B cell (primary cell): ENCODE data around the gene MYRIP. TPM values are rescaled to one million over a fixed set of nuclear protein-coding genes. Genes with fewer than 3 reads are reported as not detected.

Source experiments
- ATAC-seq: fragments of 200-7000 bp; cut with Tn5 transposase; one replicate; pipeline ENCODE4 v1.10.0; 2021; ENCODE audit warnings: low read depth, mild to moderate bottlenecking, moderate number of reproducible peaks, moderate library complexity
- CTCF ChIA-PET: fragments of 350-600 bp; sonication (Branson Sonifier 250); formaldehyde crosslinking; loops from one replicate; lab custom pipeline; 2021; ENCODE audit warnings: antibody characterized with exemption, inconsistent platforms; lab: Charles Lee
- POLR2A ChIA-PET: fragments of 350-600 bp; sonication (Branson Sonifier 250); formaldehyde crosslinking; loops from one replicate; lab custom pipeline; 2021; ENCODE audit warnings: antibody characterized with exemption; lab: Charles Lee
- DNase-seq: peaks from one replicate; pipeline ENCODE4 v3.0.0; 2013
- H2AFZ ChIP-seq: 2 replicates; pipeline ENCODE4 v1.6.1; 2012; ENCODE audit warnings: mild to moderate bottlenecking, low read depth, low read length; ENCODE audit not compliant: insufficient read depth, poor library complexity, severe bottlenecking
- H3K27ac ChIP-seq, 2 donors: 1 replicate in 1 of 2; 2 replicates in 1 of 2; pipeline ENCODE4 v1.5.1; 2012 to 2013; ENCODE audit warnings: low read length in 2 of 2, mild to moderate bottlenecking in 2 of 2, moderate library complexity in 1 of 2
- H3K27me3 ChIP-seq, 4 experiments: fragments of 200-600 bp in 1 of 4; sonication (generic) in 1 of 4; replicated peaks in 1 of 4; 1 replicate in 2 of 4; 2 replicates in 2 of 4; pipeline versions ENCODE4 v1.6.1 to v1.7.0; 2013 to 2016; ENCODE audit warnings: low read length in 3 of 4, mild to moderate bottlenecking in 2 of 4, mixed read lengths in 1 of 4, moderate library complexity in 1 of 4; ENCODE audit not compliant: insufficient read depth in 4 of 4, control insufficient read depth in 3 of 4; ENCODE audit errors: control extremely low read depth in 1 of 4
- H3K36me3 ChIP-seq, 2 experiments: replicated peaks in 1 of 2; 1 replicate in 1 of 2; 2 replicates in 1 of 2; pipeline versions ENCODE4 v1.6.1 to v1.7.1; 2013; ENCODE audit warnings: low read length in 1 of 2; ENCODE audit not compliant: insufficient read depth in 2 of 2, control insufficient read depth in 1 of 2; ENCODE audit errors: control extremely low read depth in 1 of 2, extremely low read depth in 1 of 2
- H3K4me1 ChIP-seq, 2 donors: fragments of 200-600 bp in 1 of 2; sonication (generic) in 1 of 2; 1 replicate in 1 of 2; 2 replicates in 1 of 2; pipeline versions ENCODE4 v1.5.1 to v1.6.1; 2013 to 2017; ENCODE audit warnings: low read length in 2 of 2; ENCODE audit not compliant: control insufficient read depth in 2 of 2, insufficient read depth in 2 of 2
- H3K4me2 ChIP-seq: replicated peaks from 2 replicates; pipeline ENCODE3; 2012; ENCODE audit warnings: mild to moderate bottlenecking, low read depth, low read length; ENCODE audit not compliant: poor library complexity, severe bottlenecking
- H3K4me3 ChIP-seq, 5 experiments: fragments of 200-600 bp in 1 of 5; sonication (generic) in 1 of 5; 1 replicate in 3 of 5; 2 replicates in 2 of 5; pipeline versions ENCODE4 v1.5.1 to v1.7.0; 2011 to 2016; ENCODE audit warnings: low read length in 4 of 5, mild to moderate bottlenecking in 4 of 5, low read depth in 2 of 5, control low read depth in 1 of 5, moderate library complexity in 1 of 5; ENCODE audit not compliant: insufficient read depth in 1 of 5; ENCODE audit errors: control extremely low read depth in 1 of 5, extremely low read depth in 1 of 5
- H3K79me2 ChIP-seq: fragments of 200-600 bp; sonication (generic); one replicate; pipeline ENCODE4 v1.6.0; 2016; ENCODE audit warnings: low read length; ENCODE audit not compliant: control insufficient read depth, insufficient read depth
- H3K9ac ChIP-seq: fragments of 200-600 bp; sonication (generic); 2 replicates; pipeline ENCODE4 v1.6.1; 2017; ENCODE audit warnings: mild to moderate bottlenecking, low read length, moderate library complexity
- H3K9me3 ChIP-seq, 3 donors: one replicate each; pipeline versions ENCODE4 v1.6.1 to v1.7.1; 2013; ENCODE audit warnings: low read length in 2 of 3; ENCODE audit not compliant: control insufficient read depth in 2 of 3, insufficient read depth in 1 of 3; ENCODE audit errors: control extremely low read depth in 1 of 3
- H4K20me1 ChIP-seq: 2 replicates; pipeline ENCODE4 v1.6.0; 2012; ENCODE audit warnings: mild to moderate bottlenecking, low read length; ENCODE audit not compliant: insufficient read depth, control insufficient read depth, poor library complexity, severe bottlenecking
- H3K27ac Mint-ChIP-seq: one replicate; pipeline ENCODE4 v1.8.0; 2021; ENCODE audit warnings: mixed read lengths
- H3K27me3 Mint-ChIP-seq: one replicate; pipeline ENCODE4 v1.8.0; 2021; ENCODE audit warnings: mixed read lengths
- H3K4me1 Mint-ChIP-seq: one replicate; pipeline ENCODE4 v1.8.0; 2021; ENCODE audit warnings: mixed read lengths
- H3K4me3 Mint-ChIP-seq: one replicate; pipeline ENCODE4 v1.8.0; 2021; ENCODE audit warnings: mixed read lengths
- H3K9me3 Mint-ChIP-seq: one replicate; pipeline ENCODE4 v1.8.0; 2022; ENCODE audit warnings: mixed read lengths; ENCODE audit not compliant: insufficient read depth
- EZH2 ChIP-seq: IDR thresholded peaks from 2 replicates; pipeline ENCODE4 v1.6.1; 2012; ENCODE audit warnings: borderline replicate concordance, low read depth, mild to moderate bottlenecking, moderate library complexity, low read length; ENCODE audit not compliant: insufficient read depth, poor library complexity, severe bottlenecking
- WGBS: methylation state at CpG from one replicate; pipeline ENCODE4 v1.1.5; 2013; ENCODE audit warnings: missing lambda C conversion rate; ENCODE audit not compliant: insufficient coverage; 5-methylcytosine and 5-hydroxymethylcytosine counted together
- intact Hi-C: fragments of 100-400 bp; cut with micrococcal nuclease; formaldehyde crosslinking; loops from one replicate; pipeline ENCODE4 v1.10.0; 2022
- polyA plus RNA-seq: library from polyadenylated mRNA; depleted of rRNA; stranded (reverse); fragments of >200 nt; gene quantifications from 2 replicates; pipeline ENCODE4 v1.2.3, GENCODE V29; 2012
- total RNA-seq, 2 donors: library from RNA; stranded (reverse); fragments of 120-200 nt in 1 of 2; gene quantifications; 1 replicate in 1 of 2; 2 replicates in 1 of 2; pipeline versions ENCODE4 v1.2.3 to v1.2.4, GENCODE V29; 2013 to 2022
- TF ChIP-seq, protein P1 (sequence below): fragments of 200-600 bp; IDR thresholded peaks from one replicate; pipeline ENCODE4 v1.8.0; 2022; ENCODE audit warnings: antibody characterized with exemption, mild to moderate bottlenecking

MYRIP gene
- total and polyA plus RNA-seq, 2 donors (not counting 1 experiment from before 2014, with no cell fraction given): 0.03 to 0.10 TPM

DNA sequence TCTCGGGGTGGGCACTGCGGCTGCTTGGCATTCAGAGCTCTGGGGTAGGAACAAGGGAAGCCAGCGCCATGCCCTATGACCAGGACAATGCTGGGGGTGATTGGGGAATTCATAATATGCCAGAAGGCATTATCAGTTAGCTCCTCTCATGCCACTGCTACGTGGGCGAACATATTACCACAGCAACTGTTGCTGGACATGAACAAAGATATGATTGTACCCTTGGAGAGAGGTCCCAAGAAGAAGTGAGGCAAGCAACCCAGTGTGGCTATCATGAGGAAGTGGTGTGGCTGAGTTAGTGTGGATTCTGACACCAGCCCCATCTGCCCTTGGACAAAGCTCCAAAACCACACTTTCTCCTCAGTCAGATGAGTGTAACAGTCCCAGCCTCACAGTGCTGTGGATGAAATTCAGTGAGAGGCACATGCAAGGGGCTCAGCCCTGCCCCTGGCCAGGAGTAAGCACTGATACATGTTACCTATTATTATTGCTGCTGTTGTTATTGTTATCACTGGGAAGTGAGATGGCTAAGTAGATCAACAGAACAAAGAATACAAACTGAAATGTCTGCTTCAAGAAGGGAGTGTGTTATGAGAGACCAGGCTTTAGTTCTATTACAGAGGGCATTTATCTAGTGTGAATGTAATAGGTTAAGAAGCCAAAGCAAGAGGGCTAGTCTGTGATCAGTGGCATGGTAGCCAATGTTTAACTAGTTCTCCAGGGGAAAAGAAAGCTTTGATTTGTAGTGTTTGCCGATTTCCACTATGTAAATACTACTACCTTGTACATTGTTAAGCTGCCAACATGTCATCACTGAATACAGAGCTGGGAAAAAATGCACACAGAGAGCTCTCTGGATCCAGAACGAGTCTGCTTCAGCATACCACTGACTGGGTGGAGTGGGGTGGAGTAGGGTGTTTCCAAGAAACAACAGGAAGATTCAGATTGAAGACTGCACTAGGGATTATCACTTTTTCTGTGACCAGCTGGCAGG is 277.8 kb downstream of the MYRIP start:
- Histone ChIP-seq H3K27me3 (no peaks in the 10 kb centered on the region), H3K4me1 (no peaks in the 10 kb centered on the region), H4K20me1 (no peaks in the 10 kb centered on the region), H3K4me2 (no peak overlapping the region), H3K36me3 (no peaks in the 10 kb centered on the region), H2AFZ (no peak overlapping the region), H3K4me3 (no peak overlapping the region), H3K9ac (no peak overlapping the region), H3K79me2 (no peaks in the 10 kb centered on the region), H3K27ac (no peak overlapping the region), H3K9me3 (no peaks in the 10 kb centered on the region)
- peaks cover 3% of the 10 kb centered on the region for H3K27me3 Mint-ChIP-seq
- ATAC-seq (no peak), DNase-seq (no peak)
- ChIA-PET POLR2A (no interaction called here), CTCF (no interaction called here)
- 87% methylated on average over 5 of the region's 7 CpGs for WGBS
- intact Hi-C loops: no loop called here
- no peak overlapping the region for H3K27ac Mint-ChIP-seq
- no peaks in the 10 kb centered on the region for H3K4me1 Mint-ChIP-seq
- no peak for TF ChIP-seq EZH2
- TF ChIP-seq, protein P1, sequence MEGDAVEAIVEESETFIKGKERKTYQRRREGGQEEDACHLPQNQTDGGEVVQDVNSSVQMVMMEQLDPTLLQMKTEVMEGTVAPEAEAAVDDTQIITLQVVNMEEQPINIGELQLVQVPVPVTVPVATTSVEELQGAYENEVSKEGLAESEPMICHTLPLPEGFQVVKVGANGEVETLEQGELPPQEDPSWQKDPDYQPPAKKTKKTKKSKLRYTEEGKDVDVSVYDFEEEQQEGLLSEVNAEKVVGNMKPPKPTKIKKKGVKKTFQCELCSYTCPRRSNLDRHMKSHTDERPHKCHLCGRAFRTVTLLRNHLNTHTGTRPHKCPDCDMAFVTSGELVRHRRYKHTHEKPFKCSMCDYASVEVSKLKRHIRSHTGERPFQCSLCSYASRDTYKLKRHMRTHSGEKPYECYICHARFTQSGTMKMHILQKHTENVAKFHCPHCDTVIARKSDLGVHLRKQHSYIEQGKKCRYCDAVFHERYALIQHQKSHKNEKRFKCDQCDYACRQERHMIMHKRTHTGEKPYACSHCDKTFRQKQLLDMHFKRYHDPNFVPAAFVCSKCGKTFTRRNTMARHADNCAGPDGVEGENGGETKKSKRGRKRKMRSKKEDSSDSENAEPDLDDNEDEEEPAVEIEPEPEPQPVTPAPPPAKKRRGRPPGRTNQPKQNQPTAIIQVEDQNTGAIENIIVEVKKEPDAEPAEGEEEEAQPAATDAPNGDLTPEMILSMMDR: no peak
- H3K9me3 Mint-ChIP-seq: no peaks in the 10 kb centered on the region
- H3K4me3 Mint-ChIP-seq: no peak overlapping the region

DNA sequence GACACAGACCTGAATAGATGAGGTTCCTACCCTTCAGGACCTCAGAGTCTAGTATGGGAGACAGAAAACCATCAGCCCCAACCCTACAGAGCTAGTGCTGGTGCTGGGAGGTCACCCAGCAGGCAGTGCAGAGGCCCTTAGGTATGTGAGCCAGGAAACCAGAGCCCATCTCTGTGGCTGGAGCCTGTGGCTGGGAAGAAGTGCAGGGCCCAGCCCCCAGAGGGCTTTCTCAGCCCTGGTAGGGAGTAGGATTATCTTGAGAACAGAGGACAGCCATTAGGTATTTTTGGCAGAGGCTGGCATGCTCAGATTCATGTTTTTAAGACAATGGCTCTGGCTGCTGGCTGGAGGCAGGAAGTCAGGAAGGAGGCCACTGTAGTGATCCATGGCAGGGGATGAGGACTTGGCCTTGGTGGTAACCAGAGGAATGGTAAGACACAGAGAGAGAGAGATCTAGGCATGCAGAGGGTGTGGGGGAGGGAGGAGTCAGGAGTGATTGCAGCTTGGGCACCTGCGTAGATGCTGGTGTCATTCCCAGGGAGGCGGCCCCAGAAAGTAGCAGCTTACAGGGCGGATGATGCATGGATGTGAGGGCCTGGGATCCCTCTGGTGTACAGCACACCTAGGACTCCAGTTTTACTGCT is 279.2 kb downstream of the MYRIP start:
- Histone ChIP-seq H3K9ac (no peak overlapping the region), H2AFZ (no peak overlapping the region), H3K27me3 (no peaks in the 10 kb centered on the region), H3K79me2 (no peaks in the 10 kb centered on the region), H3K27ac (no peak overlapping the region), H3K9me3 (no peaks in the 10 kb centered on the region), H4K20me1 (no peaks in the 10 kb centered on the region), H3K36me3 (no peaks in the 10 kb centered on the region), H3K4me3 (no peak overlapping the region), H3K4me2 (no peak overlapping the region), H3K4me1 (no peaks in the 10 kb centered on the region)
- Mint-ChIP-seq H3K27me3 (peaks cover 3% of the 10 kb centered on the region), H3K27ac (no peak overlapping the region), H3K9me3 (no peaks in the 10 kb centered on the region), H3K4me3 (no peak overlapping the region), H3K4me1 (no peaks in the 10 kb centered on the region)
- 100% methylated on average over 3 of the region's 3 CpGs for WGBS
- DNase-seq (no peak), ATAC-seq (no peak)
- ChIA-PET POLR2A (no interaction called here), CTCF (no interaction called here)
- intact Hi-C loops: no loop called here
- TF ChIP-seq, protein P1: no peak
- TF ChIP-seq EZH2: no peak
